Measurements from ENCODE around the gene ROBO2.

ROBO2 gene

DNA sequence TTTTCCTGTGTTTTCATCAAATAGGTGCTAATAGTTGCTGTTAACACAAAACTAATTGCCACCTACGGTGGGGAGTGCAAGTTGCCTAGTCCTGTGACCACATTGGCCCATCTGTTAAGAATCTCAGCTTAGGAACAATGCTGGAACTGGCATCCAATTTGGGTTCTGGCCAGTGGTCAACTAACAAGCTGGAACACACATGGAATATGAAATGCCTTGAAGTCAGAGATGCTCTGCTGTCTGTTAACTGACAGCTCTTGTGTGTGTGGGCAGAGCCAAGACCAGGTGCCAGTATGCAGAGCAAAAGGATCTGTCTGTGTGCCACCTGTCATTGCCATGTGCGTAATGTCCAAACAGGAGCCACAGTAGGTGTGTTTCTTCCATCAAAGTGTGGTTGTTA lies 460.8 kb downstream of the ROBO2 start:
- TF ChIP-seq, protein P1, sequence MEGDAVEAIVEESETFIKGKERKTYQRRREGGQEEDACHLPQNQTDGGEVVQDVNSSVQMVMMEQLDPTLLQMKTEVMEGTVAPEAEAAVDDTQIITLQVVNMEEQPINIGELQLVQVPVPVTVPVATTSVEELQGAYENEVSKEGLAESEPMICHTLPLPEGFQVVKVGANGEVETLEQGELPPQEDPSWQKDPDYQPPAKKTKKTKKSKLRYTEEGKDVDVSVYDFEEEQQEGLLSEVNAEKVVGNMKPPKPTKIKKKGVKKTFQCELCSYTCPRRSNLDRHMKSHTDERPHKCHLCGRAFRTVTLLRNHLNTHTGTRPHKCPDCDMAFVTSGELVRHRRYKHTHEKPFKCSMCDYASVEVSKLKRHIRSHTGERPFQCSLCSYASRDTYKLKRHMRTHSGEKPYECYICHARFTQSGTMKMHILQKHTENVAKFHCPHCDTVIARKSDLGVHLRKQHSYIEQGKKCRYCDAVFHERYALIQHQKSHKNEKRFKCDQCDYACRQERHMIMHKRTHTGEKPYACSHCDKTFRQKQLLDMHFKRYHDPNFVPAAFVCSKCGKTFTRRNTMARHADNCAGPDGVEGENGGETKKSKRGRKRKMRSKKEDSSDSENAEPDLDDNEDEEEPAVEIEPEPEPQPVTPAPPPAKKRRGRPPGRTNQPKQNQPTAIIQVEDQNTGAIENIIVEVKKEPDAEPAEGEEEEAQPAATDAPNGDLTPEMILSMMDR (IDR thresholded peaks at IDR 0.05; ENCODE audit: control extremely low read depth, extremely low read depth, low read depth, missing control alignments): no peak
- no peak for DNase-seq (ENCODE audit: extremely low spot score)
- POLR2A ChIA-PET: no interaction called here
- CTCF ChIA-PET: interaction anchor here (1.1 kb wide), 1 partner anchor 10 kb away, joined by 4 read pairs; no protein-coding TSS in a partner anchor

DNA sequence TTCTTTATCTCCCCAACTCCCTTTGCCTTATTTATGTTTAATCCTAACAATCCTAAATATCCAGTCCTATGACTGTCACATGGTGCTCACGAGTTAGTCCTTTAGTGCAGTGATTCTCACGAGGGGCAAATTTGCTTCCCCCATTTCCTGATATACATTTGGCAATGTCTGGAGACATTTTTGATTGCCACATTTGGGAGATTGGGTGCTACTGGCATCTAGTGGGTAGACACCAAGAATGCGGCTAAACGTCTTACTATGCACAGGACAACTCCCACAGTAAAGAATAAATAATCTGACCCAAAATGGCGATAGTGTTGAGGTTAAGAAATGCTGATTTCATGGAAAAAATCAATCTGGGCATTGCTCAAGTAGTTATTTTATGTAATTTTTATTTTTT lies 466.5 kb downstream of the ROBO2 start:
- ChIA-PET POLR2A (no interaction called here), CTCF (no interaction called here)
- DNase-seq (ENCODE audit: extremely low spot score): no peak
- TF ChIP-seq, protein P1 (IDR thresholded peaks at IDR 0.05; ENCODE audit: control extremely low read depth, extremely low read depth, low read depth, missing control alignments): no peak

DNA sequence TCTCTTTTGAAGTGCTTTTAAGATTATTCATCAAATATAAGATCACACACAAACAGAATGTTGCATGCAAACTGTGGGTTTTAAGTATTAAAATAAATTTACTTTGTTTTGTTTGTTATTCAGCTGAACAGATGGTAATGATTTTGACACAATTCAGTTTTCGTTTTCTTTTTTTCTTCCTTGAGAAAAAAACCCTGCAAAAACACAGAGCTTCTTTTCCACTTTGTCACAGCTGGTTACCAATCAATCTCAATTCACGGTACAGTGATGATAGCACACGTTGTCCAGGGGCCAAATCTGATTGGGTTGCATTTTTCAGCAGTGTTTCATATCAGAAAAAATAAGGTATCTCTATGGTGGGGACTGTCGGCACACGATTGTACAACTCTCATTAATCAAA lies 473.6 kb downstream of the ROBO2 start:
- no peak for DNase-seq (ENCODE audit: extremely low spot score)
- TF ChIP-seq, protein P1 (IDR thresholded peaks at IDR 0.05; ENCODE audit: control extremely low read depth, extremely low read depth, low read depth, missing control alignments): no peak
- POLR2A ChIA-PET: no interaction called here
- CTCF ChIA-PET: no interaction called here

DNA sequence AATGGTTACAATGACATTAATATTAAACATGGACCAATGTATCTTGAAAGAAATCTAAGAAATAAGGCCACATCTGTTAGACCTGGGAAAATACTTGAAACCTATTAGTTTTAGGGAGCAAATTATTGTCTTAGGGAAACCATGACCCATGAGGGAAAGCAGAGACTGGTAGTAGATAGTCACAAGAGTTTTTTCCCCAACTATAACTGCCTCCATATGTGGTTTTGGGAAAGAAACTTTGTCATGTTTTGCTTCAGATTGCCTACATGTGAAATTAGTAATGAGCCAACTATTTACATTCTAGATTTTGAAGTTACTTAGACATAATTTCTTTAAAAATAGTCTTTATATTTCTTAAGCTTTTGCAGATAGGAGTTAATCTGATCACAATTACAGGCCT lies 474.9 kb downstream of the ROBO2 start:
- TF ChIP-seq, protein P1 (IDR thresholded peaks at IDR 0.05; ENCODE audit: control extremely low read depth, extremely low read depth, low read depth, missing control alignments): no peak
- CTCF ChIA-PET: no interaction called here
- no peak for DNase-seq (ENCODE audit: extremely low spot score)
- POLR2A ChIA-PET: no interaction called here

DNA sequence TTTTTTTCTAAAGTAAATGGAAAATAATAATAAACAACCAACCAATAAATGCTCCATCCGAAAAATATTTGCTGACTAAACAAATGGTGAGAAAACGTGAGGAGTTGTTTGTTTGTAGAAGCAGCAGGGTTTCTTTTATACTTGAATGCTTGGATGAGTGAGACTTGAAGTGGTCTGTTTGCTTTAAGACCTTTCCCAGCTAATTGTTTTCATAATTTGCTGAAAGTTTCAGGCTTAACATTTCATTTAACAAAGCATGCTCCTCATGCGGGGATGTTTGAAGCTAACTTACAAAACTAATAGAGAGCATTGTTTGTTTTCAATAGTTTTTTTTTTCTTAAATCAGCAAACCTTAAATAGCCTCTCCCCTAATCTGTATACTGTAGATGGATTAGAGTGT lies 484.6 kb downstream of the ROBO2 start:
- TF ChIP-seq, protein P1 (IDR thresholded peaks at IDR 0.05; ENCODE audit: control extremely low read depth, extremely low read depth, low read depth, missing control alignments): no peak

DNA sequence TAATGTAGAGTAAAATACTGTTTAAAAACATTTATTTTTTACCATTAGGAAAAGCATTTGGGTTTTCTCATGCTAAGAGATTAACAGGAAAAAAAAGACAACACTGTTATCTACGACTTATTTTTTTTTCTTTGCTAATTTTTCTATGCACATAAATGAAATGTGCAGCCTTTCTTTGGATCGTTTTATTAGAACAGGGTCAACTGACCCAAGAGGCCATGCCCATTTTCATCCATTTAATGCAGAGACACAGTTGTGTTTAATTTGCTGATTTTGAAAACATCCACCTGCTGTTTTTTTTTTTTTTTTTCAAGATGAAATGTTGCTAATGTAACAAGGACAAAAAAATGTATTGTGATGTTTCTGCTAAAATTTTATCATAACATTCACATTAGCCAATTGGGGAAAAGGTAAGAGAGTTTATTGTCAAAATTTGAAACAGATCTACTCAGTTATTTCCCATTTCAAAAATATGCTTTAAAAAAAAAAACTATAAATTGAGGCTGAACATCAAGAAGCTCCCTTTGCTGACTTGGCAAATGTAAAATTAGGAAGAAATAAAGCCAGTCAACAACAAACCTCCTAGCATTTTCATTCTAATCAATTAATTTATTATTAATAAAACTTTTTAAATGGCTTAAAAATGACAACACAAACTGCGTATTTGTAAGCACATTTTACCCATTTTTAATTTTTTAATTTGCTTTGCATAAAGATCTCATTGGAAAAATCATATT lies 485.2 kb downstream of the ROBO2 start:
- POLR2A ChIA-PET: no interaction called here
- TF ChIP-seq, protein P1 (IDR thresholded peaks at IDR 0.05; ENCODE audit: control extremely low read depth, extremely low read depth, low read depth, missing control alignments): no peak

More for the DNA sequence above, 484.6 kb downstream of the ROBO2 start:
- CTCF ChIA-PET: no interaction called here
- POLR2A ChIA-PET: no interaction called here
- DNase-seq (ENCODE audit: extremely low spot score): no peak

More for the DNA sequence above, 485.2 kb downstream of the ROBO2 start:
- CTCF ChIA-PET: no interaction called here
- DNase-seq (ENCODE audit: extremely low spot score): no peak

Data from GM10248 (cell line).